Esophagus squamous epithelium (tissue), 5 donors: ENCODE results near the gene TET1. TPM values are rescaled to one million over a fixed set of nuclear protein-coding genes. Genes with fewer than 3 reads are reported as not detected.

Experiments
- DNase-seq: peaks from one replicate; lab custom pipeline; 2025; lab: John Stamatoyannopoulos, UW
- H3K27ac ChIP-seq, 4 donors: fragments of 200-600 bp; sonication (generic); one replicate each; pipeline ENCODE4 v1.5.1; 2016 to 2019; ENCODE audit warnings: mild to moderate bottlenecking in 1 of 4
- H3K27me3 ChIP-seq, 4 donors: fragments of 200-600 bp; sonication (generic); 1 replicate in 3 of 4; 2 replicates in 1 of 4; pipeline versions ENCODE4 v1.5.1 to v1.6.0; 2017 to 2021; ENCODE audit warnings: antibody characterized with exemption in 1 of 4
- H3K36me3 ChIP-seq, 3 donors: fragments of 200-600 bp; sonication (generic); one replicate each; pipeline ENCODE4 v1.5.1; 2016 to 2019
- H3K4me1 ChIP-seq, 3 donors: fragments of 200-600 bp; sonication (generic); one replicate each; pipeline ENCODE4 v1.5.1; 2017 to 2019
- H3K4me3 ChIP-seq, 4 donors: fragments of 200-600 bp; sonication (generic); 1 replicate in 3 of 4; 2 replicates in 1 of 4; pipeline ENCODE4 v1.5.1; 2016 to 2019; ENCODE audit warnings: mild to moderate bottlenecking in 2 of 4, moderate library complexity in 1 of 4
- H3K9me3 ChIP-seq, 3 donors: fragments of 200-600 bp; sonication (generic); one replicate each; pipeline ENCODE4 v1.5.1; 2016 to 2019
- POLR2A ChIP-seq, 4 donors: fragments of 450-650 bp; IDR thresholded peaks; one replicate each; pipeline ENCODE4 v1.6.1; 2017; ENCODE audit warnings: antibody characterized with exemption in 4 of 4, mild to moderate bottlenecking in 4 of 4, moderate library complexity in 3 of 4
- WGBS, 2 donors: methylation state at CpG; one replicate each; pipeline ENCODE4 v1.1.5; 2018; 5-methylcytosine and 5-hydroxymethylcytosine counted together
- intact Hi-C: fragments of 100-400 bp; cut with DNase I; formaldehyde crosslinking; loops from one replicate; pipeline ENCODE4 v1.15.0; 2022
- total RNA-seq, 4 donors: library from RNA; depleted of rRNA; stranded (reverse); fragments of >200 nt; gene quantifications; one replicate each; pipeline ENCODE4 v1.1.0, GENCODE V29; 2016
- TF ChIP-seq, protein P1 (sequence below), 6 experiments: fragments of 450-650 bp in 4 of 6; fragments of 200-600 bp in 2 of 6; sonication (generic) in 2 of 6; IDR thresholded peaks; one replicate each; pipeline ENCODE4 v1.5.1; 2016 to 2019; ENCODE audit warnings: antibody characterized with exemption in 6 of 6, mild to moderate bottlenecking in 4 of 6, moderate library complexity in 4 of 6
- donor health status: DM: yes; HTN: yes; CAD: no.

The TET1 gene
- total RNA-seq, 4 donors from 2014 or later, result 0.15 to 2.9 (median 0.80) TPM

DNA sequence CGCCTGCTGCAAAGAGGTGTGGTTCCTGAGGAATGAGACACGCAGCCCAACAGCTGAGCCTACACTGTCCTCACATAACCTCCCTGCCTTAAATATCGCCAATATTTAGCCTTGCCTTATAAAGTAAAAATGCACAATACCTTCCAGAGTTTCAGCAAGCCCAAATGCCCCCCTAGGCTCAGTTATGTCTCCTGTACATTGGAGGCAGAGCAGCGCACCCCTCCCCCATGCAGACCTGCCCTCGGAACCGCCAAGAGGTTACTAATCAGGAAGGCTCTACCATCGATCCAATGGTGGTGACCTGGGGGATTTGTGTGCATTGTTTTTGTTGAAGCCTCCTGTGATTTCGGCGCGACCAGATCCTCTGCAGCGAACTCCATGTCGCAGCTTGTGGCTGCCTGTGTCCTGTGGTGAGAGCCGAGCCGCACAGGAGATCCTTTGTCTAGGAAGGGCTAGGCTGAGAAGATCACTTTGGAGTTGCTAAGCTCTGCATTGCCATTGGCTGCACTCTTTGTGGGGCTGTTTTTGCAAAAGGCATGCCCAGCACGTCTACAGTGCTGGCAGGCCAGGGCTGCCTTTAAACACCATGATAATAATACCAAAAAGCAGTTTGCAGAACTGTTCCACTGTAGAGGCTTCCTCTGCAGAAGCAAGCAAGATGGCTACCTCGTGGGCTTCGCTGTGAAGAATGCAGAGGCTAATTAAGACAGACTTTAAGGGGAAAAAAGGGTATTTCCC lies 40.1 kb downstream of the TET1 start:
- WGBS, 2 donors, result 4 to 6% methylated on average over 8 to 12 of the region's 17 CpGs
- no peaks in the 10 kb centered on the region for H3K36me3 ChIP-seq
- TF ChIP-seq, protein P1, sequence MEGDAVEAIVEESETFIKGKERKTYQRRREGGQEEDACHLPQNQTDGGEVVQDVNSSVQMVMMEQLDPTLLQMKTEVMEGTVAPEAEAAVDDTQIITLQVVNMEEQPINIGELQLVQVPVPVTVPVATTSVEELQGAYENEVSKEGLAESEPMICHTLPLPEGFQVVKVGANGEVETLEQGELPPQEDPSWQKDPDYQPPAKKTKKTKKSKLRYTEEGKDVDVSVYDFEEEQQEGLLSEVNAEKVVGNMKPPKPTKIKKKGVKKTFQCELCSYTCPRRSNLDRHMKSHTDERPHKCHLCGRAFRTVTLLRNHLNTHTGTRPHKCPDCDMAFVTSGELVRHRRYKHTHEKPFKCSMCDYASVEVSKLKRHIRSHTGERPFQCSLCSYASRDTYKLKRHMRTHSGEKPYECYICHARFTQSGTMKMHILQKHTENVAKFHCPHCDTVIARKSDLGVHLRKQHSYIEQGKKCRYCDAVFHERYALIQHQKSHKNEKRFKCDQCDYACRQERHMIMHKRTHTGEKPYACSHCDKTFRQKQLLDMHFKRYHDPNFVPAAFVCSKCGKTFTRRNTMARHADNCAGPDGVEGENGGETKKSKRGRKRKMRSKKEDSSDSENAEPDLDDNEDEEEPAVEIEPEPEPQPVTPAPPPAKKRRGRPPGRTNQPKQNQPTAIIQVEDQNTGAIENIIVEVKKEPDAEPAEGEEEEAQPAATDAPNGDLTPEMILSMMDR (IDR thresholded peaks at IDR 0.05), result no peak
- peak in 1 of 4 donors; percentile 16 for TF ChIP-seq POLR2A (IDR thresholded peaks at IDR 0.05)
- intact Hi-C loops, result no loop called here
- no peaks in the 10 kb centered on the region for H3K27me3 ChIP-seq
- peak; percentile 14 for DNase-seq
- H3K4me3 ChIP-seq, result peak overlapping the region; percentile 29 to 62 (median 44)
- H3K27ac ChIP-seq, result peak overlapping the region; percentile 40 to 79 (median 66)
- H3K9me3 ChIP-seq, result no peaks in the 10 kb centered on the region
- H3K4me1 ChIP-seq, result peaks cover 7 to 38% (median 28%) of the 10 kb centered on the region in 3 donors

GRCh38 chr10:68601501-68602265 lies 41.5 kb downstream of the TET1 start:
- 42 to 45% methylated on average over 2 of the region's 2 CpGs for WGBS, 2 donors
- TF ChIP-seq, protein P1 (IDR thresholded peaks at IDR 0.05), result no peak
- no peak for TF ChIP-seq POLR2A (IDR thresholded peaks at IDR 0.05)
- Histone ChIP-seq H3K4me3 (no peak overlapping the region), H3K27ac (no peak overlapping the region), H3K36me3 (no peaks in the 10 kb centered on the region), H3K9me3 (no peaks in the 10 kb centered on the region), H3K27me3 (no peaks in the 10 kb centered on the region), H3K4me1 (peaks cover 7 to 38% (median 28%) of the 10 kb centered on the region in 3 donors)
- intact Hi-C loops, result no loop called here
- no peak for DNase-seq

- peaks cover 7 to 38% (median 28%) of the 10 kb centered on the region in 3 donors for H3K4me1 ChIP-seq
- TF ChIP-seq POLR2A (IDR thresholded peaks at IDR 0.05), result no peak
- DNase-seq, result no peak
- no peaks in the 10 kb centered on the region for H3K9me3 ChIP-seq
- no peak overlapping the region for H3K27ac ChIP-seq
- intact Hi-C loops, result no loop called here
- H3K36me3 ChIP-seq, result no peaks in the 10 kb centered on the region
- no peak overlapping the region for H3K4me3 ChIP-seq
- no peaks in the 10 kb centered on the region for H3K27me3 ChIP-seq
- 68 to 82% methylated on average over 2 of the region's 2 CpGs for WGBS, 2 donors
These were observed 42.3 kb downstream of the TET1 start for GRCh38 chr10:68602434-68602833.

DNA sequence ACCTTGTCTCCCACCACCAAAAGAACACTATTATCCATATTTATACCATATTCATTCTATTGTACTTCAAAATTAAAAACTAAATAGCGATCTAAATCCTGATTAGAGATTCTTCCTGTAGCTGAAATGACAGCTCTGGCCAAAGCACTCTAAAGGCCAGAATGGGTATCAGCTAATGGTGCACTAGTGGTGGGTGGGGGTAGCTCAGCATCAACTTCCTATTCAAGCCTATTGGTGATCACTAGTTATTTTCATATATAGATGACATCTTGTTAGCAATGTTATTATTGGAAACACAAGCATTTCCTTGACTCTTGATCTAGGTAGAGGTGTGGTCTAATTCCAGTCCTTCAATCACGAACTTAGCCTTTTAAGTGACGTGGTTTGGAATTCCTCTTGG lies 43.6 kb downstream of the TET1 start:
- TF ChIP-seq, protein P1 (IDR thresholded peaks at IDR 0.05), result no peak
- no peak for TF ChIP-seq POLR2A (IDR thresholded peaks at IDR 0.05)
- intact Hi-C loops, result no loop called here

GRCh38 chr10:68604441-68604840 lies 44.3 kb downstream of the TET1 start:
- Histone ChIP-seq H3K36me3 (no peaks in the 10 kb centered on the region), H3K27me3 (no peaks in the 10 kb centered on the region), H3K27ac (no peak overlapping the region), H3K4me3 (no peak overlapping the region), H3K9me3 (no peaks in the 10 kb centered on the region), H3K4me1 (peaks cover 7 to 28% (median 23%) of the 10 kb centered on the region in 3 donors)
- TF ChIP-seq POLR2A (IDR thresholded peaks at IDR 0.05), result no peak
- TF ChIP-seq, protein P1 (IDR thresholded peaks at IDR 0.05), result no peak
- intact Hi-C loops, result no loop called here
- 95 to 100% methylated on average over 1 of the region's 1 CpG for WGBS, 2 donors
- DNase-seq, result no peak

More for the DNA sequence above, 43.6 kb downstream of the TET1 start:
- H3K4me1 ChIP-seq, result peaks cover 7 to 34% (median 28%) of the 10 kb centered on the region in 3 donors
- no peak overlapping the region for H3K4me3 ChIP-seq
- no peaks in the 10 kb centered on the region for H3K27me3 ChIP-seq
- 93 to 95% methylated on average over 3 of the region's 3 CpGs for WGBS, 2 donors
- H3K36me3 ChIP-seq, result no peaks in the 10 kb centered on the region
- no peak overlapping the region for H3K27ac ChIP-seq
- no peak for DNase-seq
- H3K9me3 ChIP-seq, result no peaks in the 10 kb centered on the region
